ENCODE measurements around the gene ANKAR. TPM values are rescaled to one million over a fixed set of nuclear protein-coding genes. Genes with fewer than 3 reads are reported as not detected.

Gene ANKAR
- total RNA-seq, 1 experiment from 2014 or later = 1.3 TPM

DNA sequence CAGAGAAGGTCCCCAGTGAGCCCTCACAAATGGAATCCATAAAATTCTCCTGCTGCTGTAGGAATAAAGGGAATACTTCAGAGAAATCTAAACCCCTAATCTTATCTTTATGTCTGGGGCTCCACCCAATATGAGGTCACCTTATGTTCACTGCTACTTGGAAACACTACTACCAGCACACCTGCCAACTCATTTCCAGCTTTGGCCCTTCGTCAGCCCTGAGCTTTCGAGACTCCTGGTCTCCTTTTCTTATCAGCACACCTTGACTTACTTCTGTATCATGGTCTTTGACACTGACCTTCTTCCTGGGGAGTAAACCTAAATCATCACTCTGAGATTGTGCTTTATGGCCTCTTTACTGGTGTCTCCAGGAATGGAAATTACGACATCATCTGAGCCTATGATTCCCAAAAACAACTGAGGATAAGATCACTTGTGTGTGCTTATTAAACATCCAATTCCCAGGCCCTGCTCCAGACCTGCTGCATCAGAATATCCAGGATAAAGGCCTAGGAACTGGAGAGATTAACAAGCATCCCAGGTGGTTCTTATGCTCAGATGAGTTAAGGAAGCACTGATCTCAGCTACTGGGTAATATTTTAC is 35.4 kb upstream of the ANKAR start:
- Mint-ChIP-seq H3K4me3 (no peak overlapping the region), H3K4me1 (peaks cover 13% of the 10 kb centered on the region)
- CTCF ChIA-PET = no interaction called here

DNA sequence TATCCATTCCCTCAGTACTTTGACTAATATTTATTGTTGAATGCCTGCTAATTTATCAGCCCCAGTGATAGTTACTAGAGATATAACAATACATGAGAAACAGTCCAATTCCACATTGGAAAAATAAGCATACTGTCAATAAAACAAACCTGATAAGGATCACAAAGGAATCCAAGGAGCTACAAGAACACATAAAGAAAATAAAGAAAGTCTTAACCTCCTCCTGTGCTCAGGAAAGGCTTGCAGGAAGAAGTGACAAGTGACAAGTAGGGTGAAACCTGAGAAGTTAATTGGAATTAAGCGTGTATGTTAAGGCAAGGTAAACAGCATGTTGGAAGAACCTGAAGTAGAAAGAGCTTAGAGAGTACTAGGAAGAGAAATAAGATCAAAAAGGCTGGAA is 33.5 kb upstream of the ANKAR start:
- no peak for DNase-seq (ENCODE audit: low spot score)
- CTCF ChIA-PET = no interaction called here
- no peaks in the 10 kb centered on the region for H3K9me3 Mint-ChIP-seq
- no peak for TF ChIP-seq NFYB (CRISPR knock-in tag; conservative IDR thresholded peaks at IDR 0.05; ENCODE audit: low read depth)
- TF ChIP-seq PRRX2 (CRISPR knock-in tag; IDR thresholded peaks at IDR 0.05) = no peak
- no peak for TF ChIP-seq MXD4 (CRISPR knock-in tag; IDR thresholded peaks at IDR 0.05; ENCODE audit: borderline replicate concordance)
- no peak for TF ChIP-seq ZNF232 (CRISPR knock-in tag; IDR thresholded peaks at IDR 0.05)
- TF ChIP-seq SOX15 (CRISPR knock-in tag; IDR thresholded peaks at IDR 0.05) = no peak
- TF ChIP-seq, protein P1, sequence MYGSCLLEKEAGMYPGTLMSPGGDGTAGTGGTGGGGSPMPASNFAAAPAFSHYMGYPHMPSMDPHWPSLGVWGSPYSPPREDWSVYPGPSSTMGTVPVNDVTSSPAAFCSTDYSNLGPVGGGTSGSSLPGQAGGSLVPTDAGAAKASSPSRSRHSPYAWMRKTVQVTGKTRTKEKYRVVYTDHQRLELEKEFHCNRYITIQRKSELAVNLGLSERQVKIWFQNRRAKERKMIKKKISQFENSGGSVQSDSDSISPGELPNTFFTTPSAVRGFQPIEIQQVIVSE (CRISPR knock-in tag; IDR thresholded peaks at IDR 0.05; ENCODE audit: borderline replicate concordance) = no peak
- TF ChIP-seq, protein P2, sequence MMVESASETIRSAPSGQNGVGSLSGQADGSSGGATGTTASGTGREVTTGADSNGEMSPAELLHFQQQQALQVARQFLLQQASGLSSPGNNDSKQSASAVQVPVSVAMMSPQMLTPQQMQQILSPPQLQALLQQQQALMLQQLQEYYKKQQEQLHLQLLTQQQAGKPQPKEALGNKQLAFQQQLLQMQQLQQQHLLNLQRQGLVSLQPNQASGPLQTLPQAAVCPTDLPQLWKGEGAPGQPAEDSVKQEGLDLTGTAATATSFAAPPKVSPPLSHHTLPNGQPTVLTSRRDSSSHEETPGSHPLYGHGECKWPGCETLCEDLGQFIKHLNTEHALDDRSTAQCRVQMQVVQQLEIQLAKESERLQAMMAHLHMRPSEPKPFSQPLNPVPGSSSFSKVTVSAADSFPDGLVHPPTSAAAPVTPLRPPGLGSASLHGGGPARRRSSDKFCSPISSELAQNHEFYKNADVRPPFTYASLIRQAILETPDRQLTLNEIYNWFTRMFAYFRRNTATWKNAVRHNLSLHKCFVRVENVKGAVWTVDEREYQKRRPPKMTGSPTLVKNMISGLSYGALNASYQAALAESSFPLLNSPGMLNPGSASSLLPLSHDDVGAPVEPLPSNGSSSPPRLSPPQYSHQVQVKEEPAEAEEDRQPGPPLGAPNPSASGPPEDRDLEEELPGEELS (CRISPR knock-in tag; IDR thresholded peaks at IDR 0.05) = no peak
- no peak for TF ChIP-seq ZBTB21 (CRISPR knock-in tag; IDR thresholded peaks at IDR 0.05; ENCODE audit: borderline replicate concordance)
- TF ChIP-seq, protein P3, sequence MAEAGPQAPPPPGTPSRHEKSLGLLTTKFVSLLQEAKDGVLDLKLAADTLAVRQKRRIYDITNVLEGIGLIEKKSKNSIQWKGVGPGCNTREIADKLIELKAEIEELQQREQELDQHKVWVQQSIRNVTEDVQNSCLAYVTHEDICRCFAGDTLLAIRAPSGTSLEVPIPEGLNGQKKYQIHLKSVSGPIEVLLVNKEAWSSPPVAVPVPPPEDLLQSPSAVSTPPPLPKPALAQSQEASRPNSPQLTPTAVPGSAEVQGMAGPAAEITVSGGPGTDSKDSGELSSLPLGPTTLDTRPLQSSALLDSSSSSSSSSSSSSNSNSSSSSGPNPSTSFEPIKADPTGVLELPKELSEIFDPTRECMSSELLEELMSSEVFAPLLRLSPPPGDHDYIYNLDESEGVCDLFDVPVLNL (CRISPR knock-in tag; IDR thresholded peaks at IDR 0.05; ENCODE audit: borderline replicate concordance, low read depth) = no peak
- H3K36me3 Mint-ChIP-seq = no peaks in the 10 kb centered on the region
- H3K27me3 Mint-ChIP-seq (ENCODE audit: low read depth) = no peaks in the 10 kb centered on the region
- POLR2A ChIA-PET = no interaction called here
- H3K27ac Mint-ChIP-seq = peak overlapping the region; percentile 33; the same call in 1 of the 2 replicates
- no peak overlapping the region for H3K4me3 Mint-ChIP-seq
- H3K4me1 Mint-ChIP-seq = peaks cover 13% of the 10 kb centered on the region
- ATAC-seq = peak; percentile 84

More for the DNA sequence above, 35.4 kb upstream of the ANKAR start:
- Mint-ChIP-seq H3K27ac (no peak overlapping the region), H3K9me3 (no peaks in the 10 kb centered on the region), H3K36me3 (no peaks in the 10 kb centered on the region), H3K27me3 (ENCODE audit: low read depth) (peaks cover 3% of the 10 kb centered on the region; the same call in 1 of the 2 replicates)
- ATAC-seq (no peak), DNase-seq (ENCODE audit: low spot score) (no peak)
- no peak for TF ChIP-seq NFYB (CRISPR knock-in tag; conservative IDR thresholded peaks at IDR 0.05; ENCODE audit: low read depth)
- TF ChIP-seq TP53 (CRISPR knock-in tag; IDR thresholded peaks at IDR 0.05) = no peak
- TF ChIP-seq, protein P4, sequence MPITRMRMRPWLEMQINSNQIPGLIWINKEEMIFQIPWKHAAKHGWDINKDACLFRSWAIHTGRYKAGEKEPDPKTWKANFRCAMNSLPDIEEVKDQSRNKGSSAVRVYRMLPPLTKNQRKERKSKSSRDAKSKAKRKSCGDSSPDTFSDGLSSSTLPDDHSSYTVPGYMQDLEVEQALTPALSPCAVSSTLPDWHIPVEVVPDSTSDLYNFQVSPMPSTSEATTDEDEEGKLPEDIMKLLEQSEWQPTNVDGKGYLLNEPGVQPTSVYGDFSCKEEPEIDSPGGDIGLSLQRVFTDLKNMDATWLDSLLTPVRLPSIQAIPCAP (CRISPR knock-in tag; IDR thresholded peaks at IDR 0.05) = no peak
- POLR2A ChIA-PET = no interaction called here

DNA sequence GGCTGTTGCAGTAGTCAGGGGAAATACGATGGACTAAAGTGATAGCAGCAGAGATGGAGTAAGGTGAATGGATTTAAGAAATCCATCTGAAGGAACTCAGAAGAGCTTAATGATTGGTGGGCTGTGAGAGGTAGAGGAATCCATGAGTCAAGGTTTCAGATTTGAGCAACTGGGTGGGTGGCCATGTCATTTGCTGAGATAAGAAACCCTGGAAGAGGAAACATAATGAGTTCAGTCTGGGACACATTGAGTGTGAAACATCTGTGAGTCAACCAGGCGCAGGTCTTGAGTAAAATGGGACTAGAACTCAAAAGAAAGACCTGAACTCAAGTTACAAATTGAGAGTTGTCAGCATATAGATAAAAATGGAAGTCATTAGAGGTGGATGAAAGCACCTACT is 32.9 kb upstream of the ANKAR start:
- ATAC-seq (no peak), DNase-seq (ENCODE audit: low spot score) (no peak)
- CTCF ChIA-PET = no interaction called here
- Mint-ChIP-seq H3K27me3 (ENCODE audit: low read depth) (no peaks in the 10 kb centered on the region), H3K9me3 (no peaks in the 10 kb centered on the region), H3K36me3 (no peaks in the 10 kb centered on the region), H3K27ac (peak overlapping the region; percentile 0; the same call in 1 of the 2 replicates), H3K4me1 (peaks cover 13% of the 10 kb centered on the region), H3K4me3 (no peak overlapping the region)
- POLR2A ChIA-PET = no interaction called here
- no peak for TF ChIP-seq NFATC4 (CRISPR knock-in tag; IDR thresholded peaks at IDR 0.05)
- TF ChIP-seq, protein P5, sequence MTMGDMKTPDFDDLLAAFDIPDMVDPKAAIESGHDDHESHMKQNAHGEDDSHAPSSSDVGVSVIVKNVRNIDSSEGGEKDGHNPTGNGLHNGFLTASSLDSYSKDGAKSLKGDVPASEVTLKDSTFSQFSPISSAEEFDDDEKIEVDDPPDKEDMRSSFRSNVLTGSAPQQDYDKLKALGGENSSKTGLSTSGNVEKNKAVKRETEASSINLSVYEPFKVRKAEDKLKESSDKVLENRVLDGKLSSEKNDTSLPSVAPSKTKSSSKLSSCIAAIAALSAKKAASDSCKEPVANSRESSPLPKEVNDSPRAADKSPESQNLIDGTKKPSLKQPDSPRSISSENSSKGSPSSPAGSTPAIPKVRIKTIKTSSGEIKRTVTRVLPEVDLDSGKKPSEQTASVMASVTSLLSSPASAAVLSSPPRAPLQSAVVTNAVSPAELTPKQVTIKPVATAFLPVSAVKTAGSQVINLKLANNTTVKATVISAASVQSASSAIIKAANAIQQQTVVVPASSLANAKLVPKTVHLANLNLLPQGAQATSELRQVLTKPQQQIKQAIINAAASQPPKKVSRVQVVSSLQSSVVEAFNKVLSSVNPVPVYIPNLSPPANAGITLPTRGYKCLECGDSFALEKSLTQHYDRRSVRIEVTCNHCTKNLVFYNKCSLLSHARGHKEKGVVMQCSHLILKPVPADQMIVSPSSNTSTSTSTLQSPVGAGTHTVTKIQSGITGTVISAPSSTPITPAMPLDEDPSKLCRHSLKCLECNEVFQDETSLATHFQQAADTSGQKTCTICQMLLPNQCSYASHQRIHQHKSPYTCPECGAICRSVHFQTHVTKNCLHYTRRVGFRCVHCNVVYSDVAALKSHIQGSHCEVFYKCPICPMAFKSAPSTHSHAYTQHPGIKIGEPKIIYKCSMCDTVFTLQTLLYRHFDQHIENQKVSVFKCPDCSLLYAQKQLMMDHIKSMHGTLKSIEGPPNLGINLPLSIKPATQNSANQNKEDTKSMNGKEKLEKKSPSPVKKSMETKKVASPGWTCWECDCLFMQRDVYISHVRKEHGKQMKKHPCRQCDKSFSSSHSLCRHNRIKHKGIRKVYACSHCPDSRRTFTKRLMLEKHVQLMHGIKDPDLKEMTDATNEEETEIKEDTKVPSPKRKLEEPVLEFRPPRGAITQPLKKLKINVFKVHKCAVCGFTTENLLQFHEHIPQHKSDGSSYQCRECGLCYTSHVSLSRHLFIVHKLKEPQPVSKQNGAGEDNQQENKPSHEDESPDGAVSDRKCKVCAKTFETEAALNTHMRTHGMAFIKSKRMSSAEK (CRISPR knock-in tag; IDR thresholded peaks at IDR 0.05; ENCODE audit: borderline replicate concordance) = no peak
- TF ChIP-seq ZNF121 (CRISPR knock-in tag; IDR thresholded peaks at IDR 0.05) = no peak
- TF ChIP-seq, protein P6, sequence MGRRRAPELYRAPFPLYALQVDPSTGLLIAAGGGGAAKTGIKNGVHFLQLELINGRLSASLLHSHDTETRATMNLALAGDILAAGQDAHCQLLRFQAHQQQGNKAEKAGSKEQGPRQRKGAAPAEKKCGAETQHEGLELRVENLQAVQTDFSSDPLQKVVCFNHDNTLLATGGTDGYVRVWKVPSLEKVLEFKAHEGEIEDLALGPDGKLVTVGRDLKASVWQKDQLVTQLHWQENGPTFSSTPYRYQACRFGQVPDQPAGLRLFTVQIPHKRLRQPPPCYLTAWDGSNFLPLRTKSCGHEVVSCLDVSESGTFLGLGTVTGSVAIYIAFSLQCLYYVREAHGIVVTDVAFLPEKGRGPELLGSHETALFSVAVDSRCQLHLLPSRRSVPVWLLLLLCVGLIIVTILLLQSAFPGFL (CRISPR knock-in tag; IDR thresholded peaks at IDR 0.05; ENCODE audit: borderline replicate concordance) = no peak
- no peak for TF ChIP-seq MXD4 (CRISPR knock-in tag; IDR thresholded peaks at IDR 0.05; ENCODE audit: borderline replicate concordance)
- TF ChIP-seq, protein P7, sequence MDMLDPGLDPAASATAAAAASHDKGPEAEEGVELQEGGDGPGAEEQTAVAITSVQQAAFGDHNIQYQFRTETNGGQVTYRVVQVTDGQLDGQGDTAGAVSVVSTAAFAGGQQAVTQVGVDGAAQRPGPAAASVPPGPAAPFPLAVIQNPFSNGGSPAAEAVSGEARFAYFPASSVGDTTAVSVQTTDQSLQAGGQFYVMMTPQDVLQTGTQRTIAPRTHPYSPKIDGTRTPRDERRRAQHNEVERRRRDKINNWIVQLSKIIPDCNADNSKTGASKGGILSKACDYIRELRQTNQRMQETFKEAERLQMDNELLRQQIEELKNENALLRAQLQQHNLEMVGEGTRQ (CRISPR knock-in tag; IDR thresholded peaks at IDR 0.05) = no peak
- TF ChIP-seq, protein P8, sequence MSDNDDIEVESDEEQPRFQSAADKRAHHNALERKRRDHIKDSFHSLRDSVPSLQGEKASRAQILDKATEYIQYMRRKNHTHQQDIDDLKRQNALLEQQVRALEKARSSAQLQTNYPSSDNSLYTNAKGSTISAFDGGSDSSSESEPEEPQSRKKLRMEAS (CRISPR knock-in tag; IDR thresholded peaks at IDR 0.05) = no peak
- TF ChIP-seq, protein P9, sequence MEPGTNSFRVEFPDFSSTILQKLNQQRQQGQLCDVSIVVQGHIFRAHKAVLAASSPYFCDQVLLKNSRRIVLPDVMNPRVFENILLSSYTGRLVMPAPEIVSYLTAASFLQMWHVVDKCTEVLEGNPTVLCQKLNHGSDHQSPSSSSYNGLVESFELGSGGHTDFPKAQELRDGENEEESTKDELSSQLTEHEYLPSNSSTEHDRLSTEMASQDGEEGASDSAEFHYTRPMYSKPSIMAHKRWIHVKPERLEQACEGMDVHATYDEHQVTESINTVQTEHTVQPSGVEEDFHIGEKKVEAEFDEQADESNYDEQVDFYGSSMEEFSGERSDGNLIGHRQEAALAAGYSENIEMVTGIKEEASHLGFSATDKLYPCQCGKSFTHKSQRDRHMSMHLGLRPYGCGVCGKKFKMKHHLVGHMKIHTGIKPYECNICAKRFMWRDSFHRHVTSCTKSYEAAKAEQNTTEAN (CRISPR knock-in tag; IDR thresholded peaks at IDR 0.05) = no peak

Measured in WTC11 (cell line).